MCF 10A (cell line): Measurements from ENCODE around the gene MNAT1. TPM values are rescaled to one million over a fixed set of nuclear protein-coding genes. Genes with fewer than 3 reads are reported as not detected.

ENCODE experiments used
- BruUV-seq: library from RNA; stranded (reverse); fragments of 400-500 nt; replicated peaks from 2 replicates; lab custom pipeline; 2021; lab: Mats Ljungman, UMichigan
- CTCF ChIA-PET: fragments of 300-600 bp; sonication (Branson Sonifier 250); formaldehyde crosslinking; extraction: SDS; loops from one replicate; lab custom pipeline; 2021; ENCODE audit warnings: antibody characterized with exemption, inconsistent platforms; lab: Yijun Ruan, JAX
- POLR2A ChIA-PET: fragments of 300-600, 350-650 bp; sonication (Branson Sonifier 250); formaldehyde crosslinking; extraction: SDS; loops from one replicate; lab custom pipeline; 2020; ENCODE audit warnings: antibody characterized with exemption, inconsistent platforms; lab: Yijun Ruan, JAX
- DNase-seq: peaks from one replicate; pipeline ENCODE4 v3.0.0-alpha.2; 2018; ENCODE audit not compliant: unreplicated experiment
- H3K27ac Mint-ChIP-seq: one replicate; pipeline ENCODE4 v1.8.0; 2022; ENCODE audit warnings: mild to moderate bottlenecking, low read depth, mixed read lengths; ENCODE audit not compliant: unreplicated experiment
- H3K27me3 Mint-ChIP-seq: one replicate; pipeline ENCODE4 v1.8.0; 2022; ENCODE audit warnings: mixed read lengths; ENCODE audit not compliant: insufficient read depth, unreplicated experiment
- H3K36me3 Mint-ChIP-seq: one replicate; pipeline ENCODE4 v1.8.0; 2022; ENCODE audit warnings: mild to moderate bottlenecking, moderate library complexity, mixed read lengths; ENCODE audit not compliant: insufficient read depth, unreplicated experiment
- H3K4me1 Mint-ChIP-seq: one replicate; pipeline ENCODE4 v1.8.0; 2022; ENCODE audit warnings: mixed read lengths; ENCODE audit not compliant: insufficient read depth, unreplicated experiment
- H3K4me3 Mint-ChIP-seq: one replicate; pipeline ENCODE4 v1.8.0; 2022; ENCODE audit warnings: mild to moderate bottlenecking, moderate library complexity, mixed read lengths; ENCODE audit not compliant: unreplicated experiment
- H3K9me3 Mint-ChIP-seq: one replicate; pipeline ENCODE4 v1.8.0; 2022; ENCODE audit warnings: mixed read lengths; ENCODE audit not compliant: unreplicated experiment
- intact Hi-C: fragments of 100-400 bp; cut with micrococcal nuclease; formaldehyde crosslinking; loops from 2 replicates; pipeline ENCODE4 v1.14.1; 2022
- total RNA-seq: library from RNA; stranded (reverse); gene quantifications from 2 replicates; pipeline ENCODE4 v1.2.3, GENCODE V29; 2022
- TF ChIP-seq, protein P1 (sequence below): fragments of 200-600 bp; IDR thresholded peaks from one replicate; pipeline ENCODE4 v1.8.0; 2022; ENCODE audit warnings: antibody characterized with exemption, mild to moderate bottlenecking; ENCODE audit not compliant: unreplicated experiment

Gene MNAT1
- total RNA-seq, 1 experiment from 2014 or later, result 57.5 TPM

DNA sequence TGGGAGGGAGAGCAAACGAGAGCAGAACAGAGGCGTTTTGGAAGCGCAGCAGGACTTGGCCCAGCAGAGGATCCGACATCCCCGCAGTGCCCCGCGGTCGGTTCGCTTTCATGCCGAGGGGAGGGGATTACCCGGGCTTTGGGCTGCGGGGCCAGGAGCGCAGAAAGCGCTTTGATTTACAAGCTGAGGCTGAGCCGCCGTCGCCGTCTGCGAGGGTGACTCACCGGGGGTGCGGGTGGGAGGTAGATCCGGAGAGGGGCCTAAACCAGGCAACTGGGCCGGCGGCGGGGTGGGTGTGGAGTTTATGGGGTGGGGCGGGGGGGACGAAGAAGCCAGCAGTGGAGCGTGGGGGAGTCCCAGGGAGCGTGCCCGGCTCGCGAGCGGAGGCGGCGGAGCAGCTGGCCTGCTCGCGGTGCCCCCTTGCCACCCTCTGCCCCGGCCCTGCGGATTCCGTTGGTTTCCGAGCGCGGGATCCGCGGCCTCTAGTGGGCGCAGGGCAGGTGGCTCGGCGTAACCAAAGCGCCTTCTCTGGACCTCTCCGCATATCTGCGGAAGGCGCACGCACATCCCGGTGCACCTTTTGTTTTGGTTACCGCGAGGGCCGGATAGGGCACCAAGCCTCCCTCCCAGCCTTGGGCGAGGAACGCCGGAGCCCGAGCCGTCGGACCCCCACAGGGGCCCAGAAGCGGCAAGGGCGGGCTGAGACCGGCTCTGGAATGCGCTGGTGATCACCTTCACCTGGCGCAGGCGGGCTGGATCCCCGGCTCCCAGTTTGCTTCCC, 13.0 kb upstream of the MNAT1 start:
- POLR2A ChIA-PET, result interaction anchor here (0.6 to 4.3 kb wide), 10 partner anchors 12 to 363 kb away, joined by 3 to 45 read pairs (median 4); partner anchors contain the start of genes MNAT1, SLC38A6 and TRMT5

DNA sequence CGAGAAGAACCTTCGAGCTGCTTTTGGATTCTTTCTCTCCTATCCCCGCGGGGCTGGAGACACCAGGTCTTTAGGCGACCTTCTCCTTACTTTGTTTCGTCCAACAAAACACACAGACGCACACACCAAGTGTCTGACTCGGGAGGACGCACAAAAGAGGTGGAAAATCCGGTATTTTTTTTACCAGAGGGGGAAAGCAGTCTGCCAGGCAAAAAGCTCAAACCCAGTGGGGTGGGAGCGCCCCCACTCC, 12.5 kb upstream of the MNAT1 start:
- no peaks in the 10 kb centered on the region for H3K4me1 Mint-ChIP-seq
- H3K27ac Mint-ChIP-seq, result peak overlapping the region; percentile 51
- CTCF ChIA-PET, result interaction anchor here (0.5 to 3.5 kb wide), 10 partner anchors 11 to 739 kb away, joined by 3 to 15 read pairs (median 3); partner anchors contain the start of gene MNAT1
- no peaks in the 10 kb centered on the region for H3K9me3 Mint-ChIP-seq
- intact Hi-C loops, result loop anchor here (2.0 to 5.0 kb wide), 3 partner anchors 97 to 530 kb away; no protein-coding TSS in a partner anchor
- H3K27me3 Mint-ChIP-seq, result no peaks in the 10 kb centered on the region
- no TSS peak for BruUV-seq
- DNase-seq, result peak; percentile 45
- H3K4me3 Mint-ChIP-seq, result peak overlapping the region; percentile 91
- peaks cover 10% of the 10 kb centered on the region for H3K36me3 Mint-ChIP-seq
- TF ChIP-seq, protein P1, sequence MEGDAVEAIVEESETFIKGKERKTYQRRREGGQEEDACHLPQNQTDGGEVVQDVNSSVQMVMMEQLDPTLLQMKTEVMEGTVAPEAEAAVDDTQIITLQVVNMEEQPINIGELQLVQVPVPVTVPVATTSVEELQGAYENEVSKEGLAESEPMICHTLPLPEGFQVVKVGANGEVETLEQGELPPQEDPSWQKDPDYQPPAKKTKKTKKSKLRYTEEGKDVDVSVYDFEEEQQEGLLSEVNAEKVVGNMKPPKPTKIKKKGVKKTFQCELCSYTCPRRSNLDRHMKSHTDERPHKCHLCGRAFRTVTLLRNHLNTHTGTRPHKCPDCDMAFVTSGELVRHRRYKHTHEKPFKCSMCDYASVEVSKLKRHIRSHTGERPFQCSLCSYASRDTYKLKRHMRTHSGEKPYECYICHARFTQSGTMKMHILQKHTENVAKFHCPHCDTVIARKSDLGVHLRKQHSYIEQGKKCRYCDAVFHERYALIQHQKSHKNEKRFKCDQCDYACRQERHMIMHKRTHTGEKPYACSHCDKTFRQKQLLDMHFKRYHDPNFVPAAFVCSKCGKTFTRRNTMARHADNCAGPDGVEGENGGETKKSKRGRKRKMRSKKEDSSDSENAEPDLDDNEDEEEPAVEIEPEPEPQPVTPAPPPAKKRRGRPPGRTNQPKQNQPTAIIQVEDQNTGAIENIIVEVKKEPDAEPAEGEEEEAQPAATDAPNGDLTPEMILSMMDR, result no peak
- POLR2A ChIA-PET, result interaction anchor here (1.0 to 4.3 kb wide), 5 partner anchors 11 to 305 kb away, joined by 3 to 45 read pairs (median 15); partner anchors contain the start of genes MNAT1, SLC38A6 and TRMT5

More for the DNA sequence above, 13.0 kb upstream of the MNAT1 start:
- H3K27ac Mint-ChIP-seq, result peak overlapping the region; percentile 51
- H3K4me3 Mint-ChIP-seq, result peak overlapping the region; percentile 91
- TF ChIP-seq, protein P1, result peak; percentile 37
- no peaks in the 10 kb centered on the region for H3K27me3 Mint-ChIP-seq
- H3K9me3 Mint-ChIP-seq, result no peaks in the 10 kb centered on the region
- peak; percentile 67 for DNase-seq
- intact Hi-C loops, result loop anchor here (2.0 to 5.0 kb wide), 3 partner anchors 97 to 531 kb away; no protein-coding TSS in a partner anchor
- H3K36me3 Mint-ChIP-seq, result peaks cover 7% of the 10 kb centered on the region
- no TSS peak for BruUV-seq
- CTCF ChIA-PET, result interaction anchor here (0.6 to 3.5 kb wide), 12 partner anchors 12 to 740 kb away, joined by 3 to 15 read pairs (median 3); partner anchors contain the start of gene MNAT1
- no peaks in the 10 kb centered on the region for H3K4me1 Mint-ChIP-seq

DNA sequence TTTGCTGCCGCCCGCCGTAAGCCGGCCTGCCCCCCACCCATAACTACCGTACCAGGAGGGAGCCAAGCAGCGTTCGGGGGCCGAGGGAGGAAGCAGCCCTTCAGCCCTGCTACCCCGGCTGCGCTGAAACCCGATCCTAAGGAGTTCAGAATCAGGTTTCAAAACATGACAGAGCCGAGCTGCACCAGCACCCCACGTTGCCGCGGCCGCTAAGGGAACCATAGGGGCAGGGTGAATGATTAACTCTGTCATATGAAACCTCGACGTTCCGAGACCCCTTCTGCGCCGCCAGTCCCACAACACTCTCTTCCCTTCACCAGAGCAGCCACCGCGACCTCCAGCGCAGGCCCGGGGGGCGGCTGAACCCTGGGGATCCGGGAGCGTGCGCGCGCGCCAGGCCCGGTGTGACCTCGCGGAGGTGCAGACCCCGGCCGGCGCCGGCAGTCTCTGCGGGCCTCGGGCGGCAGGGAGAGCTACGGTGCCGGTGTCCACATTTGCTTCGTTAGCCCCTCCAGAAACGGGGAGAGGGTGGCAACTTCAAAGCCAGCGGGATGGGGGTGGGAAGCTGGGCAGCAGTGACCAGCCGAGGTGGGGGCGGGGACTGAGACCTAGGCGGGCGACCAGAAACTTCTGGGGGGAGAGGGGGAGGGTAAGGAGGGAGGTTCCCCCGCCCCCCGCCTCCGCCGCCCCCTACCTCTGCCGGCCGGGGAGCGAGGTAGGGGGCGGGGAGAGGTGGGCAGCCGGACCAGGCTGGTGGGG, 12.0 kb upstream of the MNAT1 start:
- TF ChIP-seq, protein P1, result no peak
- no peaks in the 10 kb centered on the region for H3K4me1 Mint-ChIP-seq
- no peaks in the 10 kb centered on the region for H3K27me3 Mint-ChIP-seq
- POLR2A ChIA-PET, result interaction anchor here (1.0 to 4.3 kb wide), 6 partner anchors 11 to 304 kb away, joined by 3 to 45 read pairs (median 12); partner anchors contain the start of genes MNAT1, SLC38A6 and TRMT5
- no TSS peak for BruUV-seq
- intact Hi-C loops, result loop anchor here (1.0 to 5.0 kb wide), 4 partner anchors 98 to 530 kb away; no protein-coding TSS in a partner anchor
- no peaks in the 10 kb centered on the region for H3K9me3 Mint-ChIP-seq
- peak overlapping the region; percentile 91 for H3K4me3 Mint-ChIP-seq
- CTCF ChIA-PET, result interaction anchor here (0.5 to 3.5 kb wide), 10 partner anchors 11 to 739 kb away, joined by 3 to 15 read pairs (median 3); partner anchors contain the start of gene MNAT1
- H3K27ac Mint-ChIP-seq, result peak overlapping the region; percentile 51
- peak; percentile 73 for DNase-seq
- peaks cover 11% of the 10 kb centered on the region for H3K36me3 Mint-ChIP-seq
